LNCAP (cell line): ENCODE data around the gene FAM217B.

Source experiments
- CTCF ChIP-seq: fragments of 450-650 bp; IDR thresholded peaks from 2 replicates; pipeline ENCODE4 v1.5.1; 2017; ENCODE audit warnings: mild to moderate bottlenecking

The FAM217B gene

GRCh38 chr20:59961423-59961822 is 21.2 kb downstream of the FAM217B start:
- TF ChIP-seq CTCF: no peak

GRCh38 chr20:59962155-59962554 is 22.0 kb downstream of the FAM217B start:
- no peak for TF ChIP-seq CTCF

GRCh38 chr20:59966428-59966827 is 26.2 kb downstream of the FAM217B start:
- TF ChIP-seq CTCF: no peak

- TF ChIP-seq CTCF: no peak
Observed at GRCh38 chr20:59971428-59971827, 31.2 kb downstream of the FAM217B start.

- TF ChIP-seq CTCF: no peak
Observed at GRCh38 chr20:59972037-59972801, 32.0 kb downstream of the FAM217B start.

- TF ChIP-seq CTCF: no peak
Observed at GRCh38 chr20:59976156-59976782, 36.1 kb downstream of the FAM217B start.

- TF ChIP-seq CTCF: no peak
Observed at GRCh38 chr20:59977086-59977485, 36.9 kb downstream of the FAM217B start.
